ENCODE measurements around the gene COL4A5. TPM values are rescaled to one million over a fixed set of nuclear protein-coding genes. Genes with fewer than 3 reads are reported as not detected.
A peak's percentile ranks its signal among the peaks of the same experiment; 100 is the strongest.

Gene COL4A5
- total RNA-seq, 2 donors from 2014 or later, result 2.7 to 7.0 TPM

- intact Hi-C loops (cut with DNase I), result no loop called here
- H3K4me1 ChIP-seq, result no peaks in the 10 kb centered on the region
- H3K4me3 ChIP-seq, result no peak overlapping the region
- H3K36me3 ChIP-seq, result no peaks in the 10 kb centered on the region
- H3K9ac ChIP-seq (ENCODE audit: low read depth in 2 of 2, low read length in 2 of 2), result no peak overlapping the region
- no peak for TF ChIP-seq CTCF (IDR thresholded peaks at IDR 0.05)
- H3K27ac ChIP-seq, result no peak overlapping the region
- no peak for DNase-seq
- H3K27me3 ChIP-seq, result no peaks in the 10 kb centered on the region
- no peaks in the 10 kb centered on the region for H3K9me3 ChIP-seq
Measured at GRCh38 chrX:108666101-108666500, 226.5 kb downstream of the COL4A5 start.

DNA sequence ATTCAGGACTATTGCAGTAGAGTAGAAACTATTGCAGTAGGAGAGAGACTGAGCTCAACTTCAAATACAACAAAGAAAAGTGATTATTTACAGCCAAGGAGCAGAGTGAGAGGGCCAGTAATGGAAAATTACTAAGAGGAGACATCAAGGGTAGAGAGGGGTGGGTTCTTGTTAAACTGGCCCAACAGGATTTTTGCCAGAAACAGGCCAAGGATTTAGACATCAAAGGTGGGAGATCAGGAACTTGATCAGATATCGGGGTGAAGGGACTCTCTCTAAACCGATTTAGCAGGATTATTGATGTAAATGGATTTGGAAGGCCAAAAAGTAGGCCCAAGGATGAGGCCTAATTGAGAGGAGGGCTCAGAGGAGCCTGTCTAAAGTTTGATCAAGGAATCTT lies 231.9 kb downstream of the COL4A5 start:
- Histone ChIP-seq H3K36me3 (no peaks in the 10 kb centered on the region), H3K27ac (no peak overlapping the region), H3K4me1 (no peaks in the 10 kb centered on the region), H3K27me3 (no peaks in the 10 kb centered on the region), H3K4me3 (no peak overlapping the region), H3K9ac (ENCODE audit: low read depth in 2 of 2, low read length in 2 of 2) (no peak overlapping the region), H3K9me3 (no peaks in the 10 kb centered on the region)
- intact Hi-C loops (cut with DNase I), result no loop called here
- TF ChIP-seq CTCF (IDR thresholded peaks at IDR 0.05), result no peak
- no peak for DNase-seq

DNA sequence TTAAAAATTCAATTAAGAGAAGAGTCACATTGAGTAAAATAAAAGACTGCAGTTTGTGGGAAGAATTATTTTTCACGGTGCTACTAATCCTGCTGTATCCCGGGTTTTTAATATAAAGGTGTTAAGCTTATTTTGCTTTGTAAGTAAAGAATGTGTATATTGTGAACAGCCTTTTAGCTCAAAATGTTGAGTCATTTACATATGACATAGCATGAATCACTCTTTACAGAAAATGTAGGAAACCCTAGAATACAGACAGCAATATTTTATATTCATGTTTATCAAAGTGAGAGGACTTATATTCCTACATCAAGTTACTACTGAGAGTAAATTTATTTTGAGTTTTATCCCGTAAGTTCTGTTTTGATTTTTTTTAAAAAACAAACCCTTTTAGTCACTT lies 257.1 kb downstream of the COL4A5 start:
- no peaks in the 10 kb centered on the region for H3K9me3 ChIP-seq
- no peak for DNase-seq
- no peak overlapping the region for H3K4me3 ChIP-seq
- no peak overlapping the region for H3K27ac ChIP-seq
- TF ChIP-seq CTCF (IDR thresholded peaks at IDR 0.05), result no peak
- no peaks in the 10 kb centered on the region for H3K36me3 ChIP-seq
- no peak overlapping the region for H3K9ac ChIP-seq (ENCODE audit: low read depth in 2 of 2, low read length in 2 of 2)
- intact Hi-C loops (cut with DNase I), result loop anchor here (10.0 kb wide), 1 partner anchor 778 kb away; no protein-coding TSS in a partner anchor
- no peaks in the 10 kb centered on the region for H3K4me1 ChIP-seq
- no peaks in the 10 kb centered on the region for H3K27me3 ChIP-seq

- no peak for DNase-seq
- no peaks in the 10 kb centered on the region for H3K4me1 ChIP-seq
- no peaks in the 10 kb centered on the region for H3K9me3 ChIP-seq
- intact Hi-C loops (cut with DNase I), result loop anchor here (10.0 kb wide), 1 partner anchor 775 kb away; no protein-coding TSS in a partner anchor
- H3K9ac ChIP-seq (ENCODE audit: low read depth in 2 of 2, low read length in 2 of 2), result no peak overlapping the region
- TF ChIP-seq CTCF (IDR thresholded peaks at IDR 0.05), result peak; percentile 9
- H3K27me3 ChIP-seq, result no peaks in the 10 kb centered on the region
- no peak overlapping the region for H3K27ac ChIP-seq
- no peak overlapping the region for H3K4me3 ChIP-seq
- no peaks in the 10 kb centered on the region for H3K36me3 ChIP-seq
Measured at GRCh38 chrX:108699368-108699767, 259.7 kb downstream of the COL4A5 start.

DNA sequence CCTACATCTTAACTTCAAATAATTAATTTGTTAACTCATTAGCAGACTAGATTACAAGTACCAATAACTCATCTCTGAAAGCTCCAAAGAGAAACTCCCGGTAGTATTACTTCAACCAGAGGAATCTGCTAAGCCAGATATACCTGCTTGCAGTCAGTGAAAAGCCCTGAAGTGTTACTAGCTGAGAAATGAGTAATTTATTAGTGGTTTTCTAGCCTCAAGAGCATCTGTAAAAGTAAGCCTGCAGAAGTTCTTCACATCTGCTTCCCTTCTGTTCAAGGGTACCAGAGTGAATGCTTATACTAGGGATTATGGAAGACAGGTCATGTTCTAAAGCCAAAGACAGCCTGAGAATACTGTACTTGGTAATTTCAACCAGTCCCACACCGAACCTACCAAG lies 262.0 kb downstream of the COL4A5 start:
- H3K9me3 ChIP-seq, result no peaks in the 10 kb centered on the region
- no peak for DNase-seq
- no peaks in the 10 kb centered on the region for H3K27me3 ChIP-seq
- no peaks in the 10 kb centered on the region for H3K36me3 ChIP-seq
- intact Hi-C loops (cut with DNase I), result no loop called here
- H3K9ac ChIP-seq (ENCODE audit: low read depth in 2 of 2, low read length in 2 of 2), result no peak overlapping the region
- no peaks in the 10 kb centered on the region for H3K4me1 ChIP-seq
- no peak overlapping the region for H3K27ac ChIP-seq
- no peak for TF ChIP-seq CTCF (IDR thresholded peaks at IDR 0.05)
- no peak overlapping the region for H3K4me3 ChIP-seq

GRCh38 chrX:108702530-108702929 lies 262.9 kb downstream of the COL4A5 start:
- DNase-seq, result no peak
- no peak overlapping the region for H3K4me3 ChIP-seq
- intact Hi-C loops (cut with DNase I), result no loop called here
- H3K36me3 ChIP-seq, result no peaks in the 10 kb centered on the region
- no peak overlapping the region for H3K9ac ChIP-seq (ENCODE audit: low read depth in 2 of 2, low read length in 2 of 2)
- H3K27ac ChIP-seq, result no peak overlapping the region
- H3K9me3 ChIP-seq, result no peaks in the 10 kb centered on the region
- H3K4me1 ChIP-seq, result no peaks in the 10 kb centered on the region
- no peaks in the 10 kb centered on the region for H3K27me3 ChIP-seq
- no peak for TF ChIP-seq CTCF (IDR thresholded peaks at IDR 0.05)
